ENCODE results near the gene ZNF850. TPM values are rescaled to one million over a fixed set of nuclear protein-coding genes. Genes with fewer than 3 reads are reported as not detected.

Gene ZNF850
- polyA plus RNA-seq, 1 of the 3 experiments (the other 2 are of a cell fraction): 1.6 TPM

DNA sequence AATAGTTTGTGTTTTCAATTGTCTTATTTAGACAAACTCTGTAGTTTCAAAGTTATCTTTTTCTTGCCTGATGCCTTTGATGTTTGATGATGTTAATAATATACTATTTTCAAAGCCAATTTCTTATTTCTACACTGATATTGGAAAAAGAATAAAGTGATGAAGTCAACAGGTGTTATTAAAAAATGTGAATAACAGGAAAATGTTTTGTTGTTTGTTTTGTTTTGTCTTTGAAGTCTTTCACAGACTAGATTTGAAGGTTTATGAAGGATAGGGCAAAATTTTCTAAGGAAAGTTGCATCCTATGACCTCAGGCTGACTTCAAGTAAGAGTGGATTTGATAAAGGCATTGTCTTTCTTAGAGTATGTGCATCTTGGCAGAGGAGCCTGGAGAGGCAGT is 34.4 kb upstream of the ZNF850 start (continued):
- TF ChIP-seq, protein P1, sequence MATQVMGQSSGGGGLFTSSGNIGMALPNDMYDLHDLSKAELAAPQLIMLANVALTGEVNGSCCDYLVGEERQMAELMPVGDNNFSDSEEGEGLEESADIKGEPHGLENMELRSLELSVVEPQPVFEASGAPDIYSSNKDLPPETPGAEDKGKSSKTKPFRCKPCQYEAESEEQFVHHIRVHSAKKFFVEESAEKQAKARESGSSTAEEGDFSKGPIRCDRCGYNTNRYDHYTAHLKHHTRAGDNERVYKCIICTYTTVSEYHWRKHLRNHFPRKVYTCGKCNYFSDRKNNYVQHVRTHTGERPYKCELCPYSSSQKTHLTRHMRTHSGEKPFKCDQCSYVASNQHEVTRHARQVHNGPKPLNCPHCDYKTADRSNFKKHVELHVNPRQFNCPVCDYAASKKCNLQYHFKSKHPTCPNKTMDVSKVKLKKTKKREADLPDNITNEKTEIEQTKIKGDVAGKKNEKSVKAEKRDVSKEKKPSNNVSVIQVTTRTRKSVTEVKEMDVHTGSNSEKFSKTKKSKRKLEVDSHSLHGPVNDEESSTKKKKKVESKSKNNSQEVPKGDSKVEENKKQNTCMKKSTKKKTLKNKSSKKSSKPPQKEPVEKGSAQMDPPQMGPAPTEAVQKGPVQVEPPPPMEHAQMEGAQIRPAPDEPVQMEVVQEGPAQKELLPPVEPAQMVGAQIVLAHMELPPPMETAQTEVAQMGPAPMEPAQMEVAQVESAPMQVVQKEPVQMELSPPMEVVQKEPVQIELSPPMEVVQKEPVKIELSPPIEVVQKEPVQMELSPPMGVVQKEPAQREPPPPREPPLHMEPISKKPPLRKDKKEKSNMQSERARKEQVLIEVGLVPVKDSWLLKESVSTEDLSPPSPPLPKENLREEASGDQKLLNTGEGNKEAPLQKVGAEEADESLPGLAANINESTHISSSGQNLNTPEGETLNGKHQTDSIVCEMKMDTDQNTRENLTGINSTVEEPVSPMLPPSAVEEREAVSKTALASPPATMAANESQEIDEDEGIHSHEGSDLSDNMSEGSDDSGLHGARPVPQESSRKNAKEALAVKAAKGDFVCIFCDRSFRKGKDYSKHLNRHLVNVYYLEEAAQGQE (IDR thresholded peaks at IDR 0.05; ENCODE audit: low read depth, low read length): no peak
- TF ChIP-seq, protein P2, sequence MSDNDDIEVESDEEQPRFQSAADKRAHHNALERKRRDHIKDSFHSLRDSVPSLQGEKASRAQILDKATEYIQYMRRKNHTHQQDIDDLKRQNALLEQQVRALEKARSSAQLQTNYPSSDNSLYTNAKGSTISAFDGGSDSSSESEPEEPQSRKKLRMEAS (IDR thresholded peaks at IDR 0.05; ENCODE audit: low read depth): no peak
- TF ChIP-seq RXRA (IDR thresholded peaks at IDR 0.05; ENCODE audit: borderline replicate concordance, low read depth) (no peak), GATA2 (CRISPR knock-in tag; IDR thresholded peaks at IDR 0.05) (no peak), MEF2A (IDR thresholded peaks at IDR 0.05; ENCODE audit: borderline replicate concordance, low read depth) (no peak), FOXM1 (IDR thresholded peaks at IDR 0.05; ENCODE audit: low read depth) (no peak), POLR2AphosphoS5 (IDR thresholded peaks at IDR 0.05; ENCODE audit: low read depth, low read length) (no peak), TAF1 (IDR thresholded peaks at IDR 0.05; ENCODE audit: borderline replicate concordance, low read depth, low read length) (no peak), RAD21 (IDR thresholded peaks at IDR 0.05; ENCODE audit: low read length) (no peak), FOXJ3 (CRISPR knock-in tag; IDR thresholded peaks at IDR 0.05) (no peak), NRF1 (IDR thresholded peaks at IDR 0.05; ENCODE audit: low read depth, low read length) (no peak), YY1 (IDR thresholded peaks at IDR 0.05; ENCODE audit: low read depth) (no peak)

DNA sequence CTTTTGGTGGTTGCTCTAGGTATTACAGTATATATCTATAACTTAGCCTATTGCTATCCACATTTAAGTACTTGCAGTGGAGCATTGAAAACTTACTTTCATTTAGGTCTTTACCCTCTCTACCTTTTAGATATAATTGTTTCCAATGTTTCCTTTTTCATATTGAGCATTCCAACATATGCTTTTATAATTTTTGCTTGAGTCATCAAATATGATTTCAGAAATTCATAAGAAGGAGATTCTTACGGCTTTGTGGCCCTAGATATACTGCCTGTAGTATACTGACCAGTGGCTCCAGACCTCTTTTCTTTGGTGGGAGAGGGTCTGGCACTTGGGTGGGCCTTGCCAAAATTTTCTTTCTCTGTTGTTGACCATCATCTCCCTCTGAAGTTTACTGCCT is 32.8 kb upstream of the ZNF850 start:
- CTCF ChIA-PET: no interaction called here
- 78% methylated on average over 1 of the region's 1 CpG for WGBS (ENCODE audit: low lambda C conversion rate)

More for the DNA sequence above, 32.8 kb upstream of the ZNF850 start:
- no peaks in the 10 kb centered on the region for H3K9me2 ChIP-seq
- H3K4me1 ChIP-seq (ENCODE audit: control insufficient read depth in 1 of 2, insufficient read depth in 2 of 2, low read depth in 1 of 2, low read length in 1 of 2): no peaks in the 10 kb centered on the region
- DNase-seq: no peak
- peaks cover 9% of the 10 kb centered on the region for H3F3A ChIP-seq (replicated peaks; ENCODE audit: insufficient read depth)
- peaks cover 18 to 80% of the 10 kb centered on the region in 2 experiments for H3K36me3 ChIP-seq (replicated peaks in 1 of 2; ENCODE audit: control insufficient read depth in 1 of 2, insufficient read depth in 2 of 2, low read length in 1 of 2)
- TF ChIP-seq EP300 (IDR thresholded peaks at IDR 0.05; ENCODE audit: borderline replicate concordance in 1 of 2, low read depth in 1 of 2, low read length in 1 of 2) (no peak), GABPA (IDR thresholded peaks at IDR 0.05; ENCODE audit: low read depth) (no peak), JUND (IDR thresholded peaks at IDR 0.05) (no peak), RAD21 (IDR thresholded peaks at IDR 0.05; ENCODE audit: low read length) (no peak), SMC3 (IDR thresholded peaks at IDR 0.05; ENCODE audit: low read depth, low read length) (no peak), FOXJ3 (CRISPR knock-in tag; IDR thresholded peaks at IDR 0.05) (no peak)
- peaks cover 47% of the 10 kb centered on the region; the same call in 1 of the 2 replicates for H3K79me2 ChIP-seq (ENCODE audit: insufficient read depth)
- no peaks in the 10 kb centered on the region for H4K20me1 ChIP-seq (ENCODE audit: insufficient read depth)
- no peak overlapping the region for H3K9ac ChIP-seq
- H3K27me3 ChIP-seq (ENCODE audit: insufficient read depth): no peaks in the 10 kb centered on the region
- no peak overlapping the region for H3K27ac ChIP-seq (ENCODE audit: low read depth in 2 of 2, low read length in 1 of 2)
- H2AFZ ChIP-seq (ENCODE audit: low read depth): no peak overlapping the region
- H3K9me3 ChIP-seq: peaks cover 19% of the 10 kb centered on the region; the same call in 1 of the 2 replicates
- no peak overlapping the region; a peak in 1 of 4 replicates for H3K4me3 ChIP-seq (ENCODE audit: low read depth in 2 of 2, low read length in 1 of 2)
- POLR2A ChIA-PET: no interaction called here
- no peak overlapping the region for H3K4me2 ChIP-seq

All from SK-N-SH (cell line).